Measurements from ENCODE around the gene RPRD1B. TPM values are rescaled to one million over a fixed set of nuclear protein-coding genes. Genes with fewer than 3 reads are reported as not detected.

The RPRD1B gene
- polyA plus RNA-seq, 1 of the 3 experiments (the other 2 are of a cell fraction) = 11.8 TPM

- TF ChIP-seq FOXJ3 (CRISPR knock-in tag; IDR thresholded peaks at IDR 0.05) (no peak), RAD21 (IDR thresholded peaks at IDR 0.05; ENCODE audit: low read length) (no peak), RFX5 (IDR thresholded peaks at IDR 0.05; ENCODE audit: low read length) (no peak), EZH2phosphoT487 (IDR thresholded peaks at IDR 0.05; ENCODE audit: borderline replicate concordance, low read depth) (no peak), TAF1 (IDR thresholded peaks at IDR 0.05; ENCODE audit: borderline replicate concordance, low read depth, low read length) (no peak), GATA2 (CRISPR knock-in tag; IDR thresholded peaks at IDR 0.05) (no peak), RXRA (IDR thresholded peaks at IDR 0.05; ENCODE audit: borderline replicate concordance, low read depth) (no peak), NRF1 (IDR thresholded peaks at IDR 0.05; ENCODE audit: low read depth, low read length) (no peak), FOSL2 (IDR thresholded peaks at IDR 0.05; ENCODE audit: borderline replicate concordance, low read depth) (no peak), USF2 (IDR thresholded peaks at IDR 0.05; ENCODE audit: borderline replicate concordance, low read depth, low read length) (no peak)
- H3K79me2 ChIP-seq (ENCODE audit: insufficient read depth) = peaks cover 7% of the 10 kb centered on the region; the same call in 1 of the 2 replicates
- POLR2A ChIA-PET = no interaction called here
- H3K4me2 ChIP-seq = no peak overlapping the region
- H3K4me3 ChIP-seq (ENCODE audit: low read depth in 2 of 2, low read length in 1 of 2) = no peak overlapping the region
- no peaks in the 10 kb centered on the region for H3K9me2 ChIP-seq
- peaks cover 41 to 50% of the 10 kb centered on the region in 2 experiments for H3K36me3 ChIP-seq (replicated peaks in 1 of 2; ENCODE audit: control insufficient read depth in 1 of 2, insufficient read depth in 2 of 2, low read length in 1 of 2)
- CTCF ChIA-PET = interaction anchor here (1.0 to 12.9 kb wide), 3 partner anchors 12 to 132 kb away, joined by 3 to 118 read pairs (median 20); no protein-coding TSS in a partner anchor
- no peak for DNase-seq
- no peaks in the 10 kb centered on the region for H4K20me1 ChIP-seq (ENCODE audit: insufficient read depth)
- H3K9me3 ChIP-seq = no peaks in the 10 kb centered on the region
- peaks cover 12% of the 10 kb centered on the region for H3F3A ChIP-seq (replicated peaks; ENCODE audit: insufficient read depth)
- H3K27ac ChIP-seq (ENCODE audit: low read depth in 2 of 2, low read length in 1 of 2) = no peak overlapping the region; a peak in 1 of 4 replicates
- 94% methylated on average over 7 of the region's 7 CpGs for WGBS (ENCODE audit: low lambda C conversion rate)
- no peak overlapping the region for H3K9ac ChIP-seq
- H3K27me3 ChIP-seq (ENCODE audit: insufficient read depth) = no peaks in the 10 kb centered on the region
- H2AFZ ChIP-seq (ENCODE audit: low read depth) = no peak overlapping the region
- H3K4me1 ChIP-seq (ENCODE audit: control insufficient read depth in 1 of 2, insufficient read depth in 2 of 2, low read depth in 1 of 2, low read length in 1 of 2) = peaks cover 12 to 35% of the 10 kb centered on the region in 2 experiments
These were observed 56.5 kb downstream of the RPRD1B start for GRCh38 chr20:38090061-38090460.

- peaks cover 16 to 38% of the 10 kb centered on the region in 2 experiments for H3K4me1 ChIP-seq (ENCODE audit: control insufficient read depth in 1 of 2, insufficient read depth in 2 of 2, low read depth in 1 of 2, low read length in 1 of 2)
- H3K27me3 ChIP-seq (ENCODE audit: insufficient read depth) = no peaks in the 10 kb centered on the region
- no peak overlapping the region for H3K9ac ChIP-seq
- peaks cover 33 to 50% of the 10 kb centered on the region in 2 experiments for H3K36me3 ChIP-seq (replicated peaks in 1 of 2; ENCODE audit: control insufficient read depth in 1 of 2, insufficient read depth in 2 of 2, low read length in 1 of 2)
- no peaks in the 10 kb centered on the region for H3K9me3 ChIP-seq
- TF ChIP-seq ELF1 (IDR thresholded peaks at IDR 0.05) (no peak), USF1 (IDR thresholded peaks at IDR 0.05; ENCODE audit: borderline replicate concordance, low read depth) (no peak), MEF2A (IDR thresholded peaks at IDR 0.05; ENCODE audit: borderline replicate concordance, low read depth) (no peak), IRF3 (IDR thresholded peaks at IDR 0.05; ENCODE audit: low read depth, low read length) (no peak), USF2 (IDR thresholded peaks at IDR 0.05; ENCODE audit: borderline replicate concordance, low read depth, low read length) (no peak), FOXM1 (IDR thresholded peaks at IDR 0.05; ENCODE audit: low read depth) (no peak), GATA2 (CRISPR knock-in tag; IDR thresholded peaks at IDR 0.05) (no peak), TCF12 (IDR thresholded peaks at IDR 0.05) (no peak), POLR2AphosphoS5 (IDR thresholded peaks at IDR 0.05; ENCODE audit: low read depth, low read length) (no peak), CTCF (IDR thresholded peaks at IDR 0.05) (no peak), EP300 (IDR thresholded peaks at IDR 0.05; ENCODE audit: borderline replicate concordance in 1 of 2, low read depth in 1 of 2, low read length in 1 of 2) (no peak), TAF1 (IDR thresholded peaks at IDR 0.05; ENCODE audit: borderline replicate concordance, low read depth, low read length) (no peak), NRF1 (IDR thresholded peaks at IDR 0.05; ENCODE audit: low read depth, low read length) (no peak), RAD21 (IDR thresholded peaks at IDR 0.05; ENCODE audit: low read length) (no peak)
- H3K4me2 ChIP-seq = no peak overlapping the region
- POLR2A ChIA-PET = no interaction called here
- H3K27ac ChIP-seq (ENCODE audit: low read depth in 2 of 2, low read length in 1 of 2) = no peak overlapping the region; a peak in 1 of 4 replicates
- H2AFZ ChIP-seq (ENCODE audit: low read depth) = no peak overlapping the region
- CTCF ChIA-PET = interaction anchor here (4.9 to 12.9 kb wide), 2 partner anchors 15 to 130 kb away, joined by 20 to 118 read pairs; no protein-coding TSS in a partner anchor
- no peak overlapping the region for H3K4me3 ChIP-seq (ENCODE audit: low read depth in 2 of 2, low read length in 1 of 2)
- DNase-seq = no peak
- 83% methylated on average over 6 of the region's 6 CpGs for WGBS (ENCODE audit: low lambda C conversion rate)
- no peaks in the 10 kb centered on the region for H4K20me1 ChIP-seq (ENCODE audit: insufficient read depth)
- peaks cover 13% of the 10 kb centered on the region for H3F3A ChIP-seq (replicated peaks; ENCODE audit: insufficient read depth)
- H3K79me2 ChIP-seq (ENCODE audit: insufficient read depth) = no peaks in the 10 kb centered on the region
- H3K9me2 ChIP-seq = no peaks in the 10 kb centered on the region
These were observed 58.1 kb downstream of the RPRD1B start for GRCh38 chr20:38091441-38092216.
